SK-N-SH (cell line): ENCODE measurements around the gene TRIP13. TPM values are rescaled to one million over a fixed set of nuclear protein-coding genes. Genes with fewer than 3 reads are reported as not detected.

ENCODE experiments used
- CTCF ChIA-PET: fragments of 300-600, 350-600 bp; formaldehyde crosslinking; extraction: SDS; loops from one replicate; lab custom pipeline; 2021; lab: Yijun Ruan, JAX
- POLR2A ChIA-PET: fragments of 350-600 bp; sonication (Branson Sonifier 250); formaldehyde crosslinking; extraction: SDS; loops from one replicate; lab custom pipeline; 2020; ENCODE audit warnings: antibody characterized with exemption, inconsistent platforms; lab: Yijun Ruan, JAX
- DNase-seq: peaks from one replicate; pipeline ENCODE4 v3.0.0; 2012
- H2AFZ ChIP-seq: fragments of 200-600 bp; sonication (generic); 2 replicates; pipeline ENCODE4 v1.8.1; 2016; ENCODE audit warnings: antibody characterized with exemption, mild to moderate bottlenecking, low read depth
- H3F3A ChIP-seq: fragments of 200-600 bp; sonication (generic); replicated peaks from 2 replicates; pipeline ENCODE3; 2016; ENCODE audit warnings: antibody characterized with exemption, mild to moderate bottlenecking; ENCODE audit not compliant: insufficient read depth
- H3K27ac ChIP-seq, 2 experiments: fragments of 200-500 bp in 1 of 2; fragments of 200-600 bp in 1 of 2; sonication (Bioruptor generic) in 1 of 2; sonication (generic), shearing (Covaris generic) in 1 of 2; 2 replicates each; pipeline versions ENCODE4 v1.5.1 to v1.6.1; 2014 to 2016; ENCODE audit warnings: low read depth in 2 of 2, inconsistent platforms in 1 of 2, low read length in 1 of 2, mild to moderate bottlenecking in 1 of 2, mixed read lengths in 1 of 2
- H3K27me3 ChIP-seq: fragments of 200-600 bp; sonication (generic), shearing (Covaris generic); 2 replicates; pipeline ENCODE4 v1.6.1; 2016; ENCODE audit warnings: mixed run types; ENCODE audit not compliant: insufficient read depth
- H3K36me3 ChIP-seq, 2 experiments: fragments of 200-500 bp in 1 of 2; fragments of 200-600 bp in 1 of 2; sonication (Bioruptor generic) in 1 of 2; sonication (generic) in 1 of 2; replicated peaks in 1 of 2; 2 replicates each; pipeline versions ENCODE3 to v1.5.1; 2014 to 2016; ENCODE audit warnings: low read length in 1 of 2, mild to moderate bottlenecking in 1 of 2; ENCODE audit not compliant: insufficient read depth in 2 of 2, control insufficient read depth in 1 of 2
- H3K4me1 ChIP-seq, 2 experiments: fragments of 200-500 bp in 1 of 2; fragments of 200-600 bp in 1 of 2; sonication (Bioruptor generic) in 1 of 2; sonication (generic), shearing (Covaris generic) in 1 of 2; 2 replicates each; pipeline versions ENCODE4 v1.5.1 to v1.6.1; 2014 to 2016; ENCODE audit warnings: low read depth in 1 of 2, low read length in 1 of 2, mixed run types in 1 of 2; ENCODE audit not compliant: insufficient read depth in 2 of 2, control insufficient read depth in 1 of 2
- H3K4me2 ChIP-seq: fragments of 200-600 bp; sonication (generic), shearing (Covaris generic); 2 replicates; pipeline ENCODE4 v1.6.1; 2017; ENCODE audit warnings: mixed run types
- H3K4me3 ChIP-seq, 2 experiments: fragments of 200-500 bp in 1 of 2; fragments of 200-600 bp in 1 of 2; sonication (Bioruptor generic) in 1 of 2; sonication (generic), shearing (Covaris generic) in 1 of 2; 2 replicates each; pipeline versions ENCODE4 v1.5.1 to v1.8.1; 2014 to 2016; ENCODE audit warnings: low read depth in 2 of 2, inconsistent platforms in 1 of 2, low read length in 1 of 2, mild to moderate bottlenecking in 1 of 2, mixed read lengths in 1 of 2, moderate library complexity in 1 of 2
- H3K79me2 ChIP-seq: fragments of 200-600 bp; sonication (generic); 2 replicates; pipeline ENCODE4 v1.8.1; 2017; ENCODE audit warnings: mild to moderate bottlenecking; ENCODE audit not compliant: insufficient read depth
- H3K9ac ChIP-seq: fragments of 200-600 bp; sonication (generic); 2 replicates; pipeline ENCODE4 v1.6.1; 2017; ENCODE audit warnings: mixed run types
- H3K9me2 ChIP-seq: fragments of 200-600 bp; sonication (generic); 2 replicates; pipeline ENCODE4 v1.6.1; 2017; ENCODE audit warnings: mixed run types
- H3K9me3 ChIP-seq: fragments of 200-600 bp; sonication (generic); 2 replicates; pipeline ENCODE4 v1.6.1; 2017; ENCODE audit warnings: mixed run types, mild to moderate bottlenecking, moderate library complexity
- H4K20me1 ChIP-seq: fragments of 200-600 bp; sonication (generic); 2 replicates; pipeline ENCODE4 v1.6.1; 2017; ENCODE audit warnings: mild to moderate bottlenecking, mixed run types; ENCODE audit not compliant: insufficient read depth
- CHD2 ChIP-seq: fragments of 150-350 bp; IDR thresholded peaks from 2 replicates; pipeline ENCODE4 v1.6.1; 2018; ENCODE audit warnings: low read length; ENCODE audit not compliant: partially characterized antibody
- CTCF ChIP-seq: fragments of 200-600 bp; sonication (generic); IDR thresholded peaks from 2 replicates; pipeline ENCODE4 v1.6.1; 2017; ENCODE audit warnings: antibody characterized with exemption, mild to moderate bottlenecking, moderate library complexity
- EP300 ChIP-seq, 2 experiments: IDR thresholded peaks; 2 replicates each; pipeline versions ENCODE4 v1.4.0 to v1.6.1; 2012; ENCODE audit warnings: borderline replicate concordance in 1 of 2, low read depth in 1 of 2, low read length in 1 of 2
- GATA2 ChIP-seq: sonication (generic); formaldehyde crosslinking; IDR thresholded peaks from 2 replicates; pipeline ENCODE4 v1.5.0; 2020; ENCODE audit warnings: mild to moderate bottlenecking, missing genetic modification reagents
- JUND ChIP-seq: IDR thresholded peaks from 2 replicates; pipeline ENCODE4 v1.4.0; 2012
- MAX ChIP-seq: IDR thresholded peaks from 2 replicates; pipeline ENCODE4 v1.4.0; 2012; ENCODE audit warnings: low read depth
- MXI1 ChIP-seq: IDR thresholded peaks from 2 replicates; pipeline ENCODE4 v1.6.1; 2012; ENCODE audit warnings: mild to moderate bottlenecking, low read depth, low read length, improper control_type of control experiment
- NRF1 ChIP-seq: IDR thresholded peaks from 2 replicates; pipeline ENCODE4 v1.6.1; 2012; ENCODE audit warnings: low read depth, mild to moderate bottlenecking, low read length
- PBX3 ChIP-seq: IDR thresholded peaks from 2 replicates; pipeline ENCODE4; 2012
- RFX5 ChIP-seq: IDR thresholded peaks from 2 replicates; pipeline ENCODE4 v1.6.1; 2012; ENCODE audit warnings: mild to moderate bottlenecking, improper control_type of control experiment, low read length
- RXRA ChIP-seq: IDR thresholded peaks from 2 replicates; pipeline ENCODE4 v1.4.0; 2012; ENCODE audit warnings: low read depth, mild to moderate bottlenecking, borderline replicate concordance
- SIN3A ChIP-seq: IDR thresholded peaks from 2 replicates; pipeline ENCODE4 v1.6.1; 2012; ENCODE audit warnings: low read depth, mild to moderate bottlenecking, low read length, moderate library complexity, borderline replicate concordance
- TAF1 ChIP-seq: IDR thresholded peaks from 2 replicates; pipeline ENCODE4 v1.6.1; 2012; ENCODE audit warnings: low read depth, mild to moderate bottlenecking, low read length, moderate library complexity, borderline replicate concordance
- YY1 ChIP-seq: IDR thresholded peaks from 2 replicates; pipeline ENCODE4 v1.4.0; 2012; ENCODE audit warnings: low read depth, mild to moderate bottlenecking
- ZBTB33 ChIP-seq: IDR thresholded peaks from 2 replicates; pipeline ENCODE4 v1.4.0; 2012; ENCODE audit warnings: low read depth, borderline replicate concordance
- WGBS: methylation state at CpG from one replicate; pipeline ENCODE4 v1.1.6; 2017; ENCODE audit warnings: low lambda C conversion rate; 5-methylcytosine and 5-hydroxymethylcytosine counted together
- polyA plus RNA-seq, 3 experiments: library from polyadenylated mRNA; depleted of rRNA; stranded (reverse); fragments of >200 nt; gene quantifications; 2 replicates each; pipeline ENCODE4 v1.2.3, GENCODE V29; 2012

The TRIP13 gene
- polyA plus RNA-seq, 1 of the 3 experiments (the other 2 are of a cell fraction) = 24.1 TPM

GRCh38 chr5:871596-872298 is 20.9 kb upstream of the TRIP13 start:
- Histone ChIP-seq H3K9me3 (no peaks in the 10 kb centered on the region), H3K9ac (no peak overlapping the region), H3K36me3 (peaks cover 35 to 86% of the 10 kb centered on the region in 2 experiments), H3K4me3 (no peak overlapping the region), H3K27me3 (no peaks in the 10 kb centered on the region), H3K79me2 (no peaks in the 10 kb centered on the region), H2AFZ (no peak overlapping the region), H3F3A (no peaks in the 10 kb centered on the region), H3K9me2 (no peaks in the 10 kb centered on the region), H3K27ac (no peak overlapping the region), H4K20me1 (0 out of 2 replicates have a peak, but pooled peaks cover 7% of the 10 kb centered on the region), H3K4me1 (no peaks in the 10 kb centered on the region), H3K4me2 (no peak overlapping the region)
- DNase-seq = no peak
- POLR2A ChIA-PET = no interaction called here
- 96% methylated on average over 22 of the region's 29 CpGs for WGBS
- CTCF ChIA-PET = interaction anchor here (0.6 kb wide), 1 partner anchor 13 kb away, joined by 3 read pairs; no protein-coding TSS in a partner anchor
- TF ChIP-seq CTCF (no peak), EP300 (IDR thresholded peaks at IDR 0.05; ENCODE audit: borderline replicate concordance in 1 of 2, low read depth in 1 of 2, low read length in 1 of 2) (no peak)

- Histone ChIP-seq H3K4me3 (no peak overlapping the region), H3K9me2 (no peaks in the 10 kb centered on the region), H3K27me3 (no peaks in the 10 kb centered on the region), H3K79me2 (no peaks in the 10 kb centered on the region), H3K36me3 (peaks cover 35 to 87% of the 10 kb centered on the region in 2 experiments), H3K9me3 (no peaks in the 10 kb centered on the region), H2AFZ (no peak overlapping the region), H3K4me1 (no peaks in the 10 kb centered on the region), H4K20me1 (0 out of 2 replicates have a peak, but pooled peaks cover 7% of the 10 kb centered on the region), H3K4me2 (no peak overlapping the region), H3F3A (no peaks in the 10 kb centered on the region), H3K9ac (no peak overlapping the region), H3K27ac (no peak overlapping the region)
- WGBS = 100% methylated on average over 7 of the region's 10 CpGs
- ChIA-PET POLR2A (no interaction called here), CTCF (no interaction called here)
- no peak for DNase-seq
- no peak for TF ChIP-seq RFX5
- TF ChIP-seq RXRA = no peak
- TF ChIP-seq PBX3 = no peak
These were observed 20.4 kb upstream of the TRIP13 start for GRCh38 chr5:872301-872700.

GRCh38 chr5:873328-873727 is 19.4 kb upstream of the TRIP13 start:
- H3K27ac ChIP-seq = no peak overlapping the region
- ChIA-PET POLR2A (no interaction called here), CTCF (no interaction called here)
- no peaks in the 10 kb centered on the region for H3K9me2 ChIP-seq
- no peaks in the 10 kb centered on the region for H3K9me3 ChIP-seq
- H3K27me3 ChIP-seq = no peaks in the 10 kb centered on the region
- 92% methylated on average over 8 of the region's 8 CpGs for WGBS
- H3K36me3 ChIP-seq = peaks cover 35 to 89% of the 10 kb centered on the region in 2 experiments
- 0 out of 2 replicates have a peak, but pooled peaks cover 7% of the 10 kb centered on the region for H4K20me1 ChIP-seq
- no peaks in the 10 kb centered on the region for H3K4me1 ChIP-seq
- DNase-seq = no peak
- no peak overlapping the region for H3K4me3 ChIP-seq
- H3K4me2 ChIP-seq = no peak overlapping the region
- H3F3A ChIP-seq = no peaks in the 10 kb centered on the region
- H2AFZ ChIP-seq = no peak overlapping the region
- no peak overlapping the region for H3K9ac ChIP-seq
- no peaks in the 10 kb centered on the region for H3K79me2 ChIP-seq
- TF ChIP-seq MAX (no peak), CHD2 (no peak), MXI1 (no peak), ZBTB33 (no peak), SIN3A (no peak), RXRA (no peak), JUND (no peak), GATA2 (CRISPR knock-in tag) (no peak), TAF1 (no peak), RFX5 (no peak), YY1 (no peak), NRF1 (no peak)
